ENCODE results near the gene JSRP1.

Gene JSRP1

DNA sequence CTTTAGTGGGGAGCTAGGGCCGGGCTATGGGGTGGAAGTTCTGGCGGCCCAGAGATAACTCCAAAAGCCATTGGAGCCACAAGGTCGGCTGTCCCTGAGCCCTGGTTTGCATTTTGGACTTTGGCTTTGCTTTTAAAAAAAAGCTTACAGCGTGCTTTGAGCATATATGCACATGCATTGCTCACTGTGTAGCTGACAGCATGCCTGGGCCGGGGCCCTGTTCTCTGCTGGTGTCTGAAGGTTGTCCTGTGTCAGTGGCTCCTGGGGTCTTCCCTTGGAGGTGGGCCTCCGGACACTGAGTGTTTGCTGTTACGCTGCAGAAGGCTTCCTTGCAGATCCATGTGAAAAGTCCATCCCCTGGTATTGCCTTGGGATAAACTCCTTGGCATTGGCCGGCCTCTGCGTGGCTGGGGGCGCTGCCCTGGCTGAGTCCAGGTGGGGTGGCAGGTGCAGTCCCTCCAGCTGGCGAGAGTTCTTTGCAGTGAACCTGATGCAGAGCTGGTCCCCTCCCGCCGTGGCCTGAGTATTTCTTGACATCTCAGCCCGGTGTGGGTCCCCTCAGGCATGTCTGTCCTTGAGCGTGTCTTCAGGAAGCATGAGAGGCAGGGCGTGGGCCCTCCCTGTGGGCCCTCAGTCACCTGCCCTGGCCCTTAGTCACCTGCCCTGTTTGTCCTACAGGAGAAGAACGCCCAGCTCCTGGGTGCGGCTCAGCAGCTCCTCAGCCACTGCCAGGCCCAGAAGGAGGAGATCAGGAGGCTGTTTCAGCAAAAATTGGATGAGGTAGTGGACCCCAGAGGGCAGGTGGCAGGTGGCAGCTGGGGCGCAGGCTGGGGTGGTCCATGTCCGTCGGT is 43.1 kb downstream of the JSRP1 start:
- no peak for DNase-seq
- in situ Hi-C loops (cut with HindIII; ENCODE audit: low pct_ligation_motif_present, low pct_unique_long_range_greater_than_20kb, low sequenced_read_pairs), result no loop called here

DNA sequence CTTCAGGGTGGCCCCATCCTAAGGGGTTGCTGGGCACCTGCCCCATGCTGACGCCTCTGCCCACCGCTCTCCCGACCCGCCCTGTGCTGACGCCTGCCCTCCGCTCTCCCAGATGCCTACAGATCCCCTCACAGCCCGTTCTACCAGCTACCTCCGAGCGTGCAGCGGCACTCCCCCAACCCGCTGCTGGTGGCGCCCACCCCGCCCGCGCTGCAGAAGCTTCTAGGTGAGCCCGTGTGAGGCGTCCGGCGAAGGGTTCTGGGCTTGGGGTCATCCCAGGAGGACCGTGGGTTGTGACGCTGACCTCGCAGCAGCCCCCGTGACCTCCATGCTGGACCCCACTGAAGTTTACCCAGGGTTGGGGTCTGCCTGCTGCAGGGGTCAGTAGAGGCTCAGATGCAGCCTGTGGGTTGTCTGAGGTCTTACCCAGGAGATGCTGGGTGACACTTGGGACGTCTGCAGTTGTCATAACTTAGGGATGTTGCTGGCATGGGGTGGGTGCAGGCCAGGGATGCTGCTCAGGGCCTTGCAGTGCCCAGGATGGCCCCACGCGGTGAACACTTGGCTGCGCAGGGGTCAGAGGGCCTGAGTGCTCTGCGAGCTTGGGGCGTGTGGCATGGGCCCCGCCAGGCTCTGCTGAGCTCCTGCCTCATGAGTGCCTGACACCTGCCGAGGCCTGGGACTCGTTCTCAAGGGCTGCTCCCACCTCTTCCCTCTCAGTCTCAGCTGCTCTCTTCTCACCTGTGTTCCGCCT is 45.1 kb downstream of the JSRP1 start:
- in situ Hi-C loops (cut with HindIII; ENCODE audit: low pct_ligation_motif_present, low pct_unique_long_range_greater_than_20kb, low sequenced_read_pairs), result no loop called here

DNA sequence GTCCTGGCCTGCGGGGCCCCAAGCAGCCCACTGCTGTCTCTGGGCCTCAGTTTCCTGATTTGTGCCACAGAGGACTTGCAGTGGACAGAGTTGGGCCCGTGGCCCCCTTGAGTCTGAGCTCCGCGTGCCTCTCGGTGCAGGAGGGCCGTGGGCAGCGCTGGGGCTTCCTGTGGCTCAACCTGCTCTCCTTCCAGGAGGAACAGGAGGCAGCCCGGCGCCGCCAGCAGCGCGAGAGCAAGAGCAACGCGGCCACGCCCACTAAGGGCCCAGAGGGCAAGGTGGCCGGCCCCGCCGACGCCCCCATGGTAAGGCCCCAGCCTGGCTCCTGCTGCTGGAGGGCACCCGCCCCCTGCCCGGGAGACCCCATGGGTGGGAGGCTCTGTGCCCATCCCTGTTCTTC is 46.0 kb downstream of the JSRP1 start:
- in situ Hi-C loops (cut with HindIII; ENCODE audit: low pct_ligation_motif_present, low pct_unique_long_range_greater_than_20kb, low sequenced_read_pairs), result no loop called here
- DNase-seq, result no peak

More for the DNA sequence above, 45.1 kb downstream of the JSRP1 start:
- no peak for DNase-seq

DNA sequence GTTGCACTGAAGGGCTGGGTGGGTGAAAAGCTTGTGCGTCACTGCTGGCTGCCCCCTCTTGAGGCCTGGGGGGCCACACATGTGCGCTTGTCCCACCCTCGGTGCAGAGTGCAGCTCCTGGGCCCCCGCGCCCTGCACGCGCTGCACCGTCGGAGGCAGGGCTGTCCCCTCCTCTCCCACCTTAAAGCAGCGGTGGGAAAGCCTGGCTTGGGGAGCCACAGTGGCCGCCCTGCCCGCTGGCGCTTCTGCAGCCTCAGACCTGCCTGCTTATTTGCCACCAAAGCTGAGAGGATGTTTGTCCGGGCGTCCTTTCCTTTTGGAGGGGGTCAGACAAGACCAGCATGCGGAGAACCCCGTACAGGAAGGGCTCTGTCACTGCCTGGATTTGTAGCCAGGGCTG is 46.8 kb downstream of the JSRP1 start:
- no peak for DNase-seq
- in situ Hi-C loops (cut with HindIII; ENCODE audit: low pct_ligation_motif_present, low pct_unique_long_range_greater_than_20kb, low sequenced_read_pairs), result no loop called here

DNA sequence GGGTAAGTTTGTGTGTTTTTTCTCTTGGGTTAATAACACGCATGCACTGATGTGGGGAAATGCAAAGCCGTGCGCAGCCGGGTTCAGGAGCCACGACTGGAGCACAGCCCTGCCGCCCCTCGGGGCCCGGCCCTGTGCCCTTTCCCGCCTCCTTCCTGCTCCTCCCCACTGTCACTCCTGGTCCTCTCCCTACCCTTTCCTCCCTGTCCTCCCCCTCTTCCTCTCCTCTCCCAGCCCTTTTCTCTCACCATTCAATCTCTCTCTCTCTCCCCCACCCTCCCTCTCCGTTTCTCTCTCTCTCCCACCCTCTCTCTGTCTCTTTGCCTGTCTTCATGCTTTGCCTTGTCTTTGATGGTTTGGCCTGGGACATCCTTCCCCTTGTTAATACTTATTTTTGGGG is 47.2 kb downstream of the JSRP1 start:
- in situ Hi-C loops (cut with HindIII; ENCODE audit: low pct_ligation_motif_present, low pct_unique_long_range_greater_than_20kb, low sequenced_read_pairs), result no loop called here

DNA sequence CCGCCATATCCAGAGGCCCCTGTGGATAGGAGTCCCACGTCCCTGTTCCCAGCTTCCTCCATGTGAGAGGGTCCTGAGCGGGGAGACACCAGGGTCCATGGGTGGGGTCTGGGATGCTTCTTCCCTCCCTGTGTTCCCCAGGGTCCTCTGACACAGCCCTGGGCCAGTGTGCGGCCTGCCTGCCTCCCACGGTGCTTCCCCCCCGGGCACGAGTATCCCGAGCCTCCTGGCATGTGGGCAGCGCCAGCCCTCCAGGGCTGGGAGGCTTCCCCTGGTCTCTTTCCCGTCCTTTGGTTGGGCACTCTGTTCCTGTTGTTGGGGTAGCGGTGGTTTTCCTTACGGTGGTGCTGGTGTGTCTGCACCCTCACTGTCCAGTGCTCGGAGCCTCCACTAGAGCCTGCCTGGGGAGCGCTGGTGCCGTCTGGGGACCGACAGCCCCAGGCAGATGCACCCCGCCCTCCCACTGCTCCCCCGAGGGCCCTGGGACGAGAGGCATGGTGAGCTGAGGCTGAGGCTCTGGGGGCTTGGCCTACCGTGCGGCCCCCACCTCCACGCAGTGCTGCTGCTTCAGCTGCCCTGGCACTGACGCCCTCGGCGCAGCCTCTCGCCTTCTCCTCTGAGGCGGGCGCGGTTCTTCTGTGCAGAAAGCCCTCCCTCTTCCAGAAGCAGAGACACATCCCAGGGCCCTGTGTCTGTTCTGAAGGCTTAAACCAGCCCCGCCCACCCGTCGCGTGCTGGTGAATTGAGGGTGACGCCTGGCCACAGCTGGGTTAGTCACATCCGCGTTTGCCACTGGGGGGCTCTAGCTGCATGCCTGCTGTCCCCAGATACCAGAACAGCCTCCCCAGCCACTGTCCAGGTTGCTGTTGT is 48.0 kb downstream of the JSRP1 start:
- DNase-seq, result no peak
- in situ Hi-C loops (cut with HindIII; ENCODE audit: low pct_ligation_motif_present, low pct_unique_long_range_greater_than_20kb, low sequenced_read_pairs), result no loop called here

More for the DNA sequence above, 47.2 kb downstream of the JSRP1 start:
- no peak for DNase-seq

DNA sequence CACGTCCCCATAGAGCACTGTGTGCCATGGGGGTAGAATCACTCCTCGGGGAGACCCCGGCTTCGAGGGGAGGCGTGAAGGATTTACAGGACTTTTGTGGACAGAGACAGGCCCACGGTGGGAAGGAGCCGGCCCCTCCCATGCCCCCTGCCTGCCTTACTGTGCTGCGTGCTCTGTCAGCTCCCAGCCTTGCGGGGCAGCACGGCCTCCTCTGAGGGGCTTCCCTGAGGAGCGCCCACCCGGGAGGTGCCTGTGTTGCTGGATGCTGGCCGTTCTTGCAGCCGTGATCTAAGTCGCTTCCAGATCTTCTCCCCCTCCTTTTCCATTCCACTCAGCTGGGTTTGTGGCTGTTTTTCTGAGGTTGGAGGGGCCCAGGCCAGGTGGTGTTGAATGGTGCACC is 49.2 kb downstream of the JSRP1 start:
- in situ Hi-C loops (cut with HindIII; ENCODE audit: low pct_ligation_motif_present, low pct_unique_long_range_greater_than_20kb, low sequenced_read_pairs), result no loop called here
- DNase-seq, result no peak

DNA sequence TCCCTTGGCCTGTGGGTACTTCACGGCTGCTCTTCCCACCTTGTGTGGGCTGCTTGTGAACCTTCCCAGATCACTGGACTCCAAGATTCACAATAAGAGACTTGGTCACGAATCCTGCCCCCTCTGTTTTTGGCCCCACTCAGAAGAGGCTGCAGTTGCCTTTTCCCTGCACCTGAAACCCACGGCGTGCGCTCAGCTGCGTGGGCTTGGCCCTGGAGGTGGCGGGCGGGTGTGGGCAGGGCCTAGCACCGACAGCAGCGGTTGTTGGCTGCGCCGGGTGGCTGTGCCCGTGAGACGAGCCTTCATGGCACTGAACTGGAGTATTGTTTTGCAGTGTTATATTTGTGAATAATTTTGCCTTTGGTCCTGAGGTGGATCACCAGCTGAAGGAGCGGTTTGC is 53.9 kb downstream of the JSRP1 start:
- DNase-seq, result no peak
- in situ Hi-C loops (cut with HindIII; ENCODE audit: low pct_ligation_motif_present, low pct_unique_long_range_greater_than_20kb, low sequenced_read_pairs), result no loop called here

Data from ACHN (cell line).